Activated B cell treated with CpG ODN at 0.5 μM for 24 hours (primary cell): ENCODE results near the gene CNMD. TPM values are rescaled to one million over a fixed set of nuclear protein-coding genes. Genes with fewer than 3 reads are reported as not detected.

Experiments used
- ATAC-seq: fragments of 200-7000 bp; cut with Tn5 transposase; one replicate; pipeline ENCODE4 v1.10.0; 2021; ENCODE audit warnings: low read depth, mild to moderate bottlenecking, moderate library complexity
- CTCF ChIA-PET: fragments of 350-600 bp; sonication (Branson Sonifier 250); formaldehyde crosslinking; loops from one replicate; lab custom pipeline; 2021; ENCODE audit warnings: antibody characterized with exemption; lab: Charles Lee
- POLR2A ChIA-PET: fragments of 350-600 bp; sonication (Branson Sonifier 250); formaldehyde crosslinking; loops from one replicate; lab custom pipeline; 2021; ENCODE audit warnings: antibody characterized with exemption; lab: Charles Lee
- DNase-seq: peaks from one replicate; pipeline ENCODE4 v3.0.0; 2022
- H3K27ac Mint-ChIP-seq: one replicate; pipeline ENCODE4 v1.8.0; 2020; ENCODE audit warnings: mixed read lengths
- H3K27me3 Mint-ChIP-seq: one replicate; pipeline ENCODE4 v1.8.0; 2021; ENCODE audit warnings: mixed read lengths
- H3K36me3 Mint-ChIP-seq: one replicate; pipeline ENCODE4 v1.8.0; 2021; ENCODE audit warnings: low read depth, mixed read lengths
- H3K4me1 Mint-ChIP-seq: one replicate; pipeline ENCODE4 v1.8.0; 2021; ENCODE audit warnings: mixed read lengths
- H3K4me3 Mint-ChIP-seq: one replicate; pipeline ENCODE4 v1.8.0; 2020; ENCODE audit warnings: mild to moderate bottlenecking, mixed read lengths
- H3K9me3 Mint-ChIP-seq: one replicate; pipeline ENCODE4 v1.8.0; 2020; ENCODE audit warnings: mixed read lengths
- CTCF ChIP-seq: fragments of 200-600 bp; IDR thresholded peaks from one replicate; pipeline ENCODE4 v1.8.0; 2022; ENCODE audit warnings: antibody characterized with exemption, mild to moderate bottlenecking
- intact Hi-C: fragments of 100-400 bp; cut with micrococcal nuclease; formaldehyde crosslinking; loops from one replicate; pipeline ENCODE4 v1.15.1; 2024
- total RNA-seq: library from RNA; stranded (reverse); gene quantifications from 2 replicates; pipeline ENCODE4 v1.2.3, GENCODE V29; 2022

The CNMD gene
- total RNA-seq, 1 donor from 2014 or later, result not detected

- Mint-ChIP-seq H3K36me3 (peaks cover 82% of the 10 kb centered on the region), H3K4me3 (no peak overlapping the region), H3K9me3 (no peaks in the 10 kb centered on the region), H3K27me3 (no peaks in the 10 kb centered on the region), H3K4me1 (peaks cover 3% of the 10 kb centered on the region), H3K27ac (no peak overlapping the region)
- intact Hi-C loops, result loop anchor here (2.0 kb wide), 1 partner anchor 305 kb away; no protein-coding TSS in a partner anchor
- ChIA-PET CTCF (interaction anchor here (1.4 to 3.0 kb wide), 3 partner anchors 11 to 304 kb away, joined by 4 to 14 read pairs (median 7); partner anchors contain the start of gene SUGT1), POLR2A (interaction anchor here (1.5 to 2.3 kb wide), 2 partner anchors 11 to 47 kb away, joined by 6 to 9 read pairs; partner anchors contain the start of gene SUGT1)
- no peak for TF ChIP-seq CTCF
- DNase-seq, result no peak
- ATAC-seq, result no peak
These were observed 75.3 kb downstream of the CNMD start for GRCh38 chr13:52664272-52664671.

- Mint-ChIP-seq H3K36me3 (peaks cover 50% of the 10 kb centered on the region), H3K9me3 (no peaks in the 10 kb centered on the region), H3K4me1 (peaks cover 3% of the 10 kb centered on the region), H3K27ac (peak overlapping the region; percentile 54), H3K4me3 (no peak overlapping the region), H3K27me3 (no peaks in the 10 kb centered on the region)
- ChIA-PET POLR2A (interaction anchor here (0.7 kb wide), 1 partner anchor 1207 kb away, joined by 3 read pairs; the partner anchor contains the start of gene INTS6), CTCF (no interaction called here)
- intact Hi-C loops, result no loop called here
- ATAC-seq, result no peak
- no peak for TF ChIP-seq CTCF
- no peak for DNase-seq
These were observed 80.3 kb downstream of the CNMD start for GRCh38 chr13:52659340-52659739.

Other genes with a start within 250 kb of the CNMD start
- gene HNRNPA1L2, start 97.4 kb downstream of the CNMD start, total RNA-seq, result 13.1 and 16.2 TPM in 2 replicates
- 38.6 and 38.7 TPM in 2 replicates for gene SUGT1, start 87.0 kb downstream of the CNMD start, total RNA-seq
- gene PCDH8, start 108.8 kb upstream of the CNMD start, total RNA-seq, result not detected in 2 replicates